HepG2 (cell line): ENCODE data around the gene RAB6A. TPM values are rescaled to one million over a fixed set of nuclear protein-coding genes. Genes with fewer than 3 reads are reported as not detected.

Experiments
- BATF2 ChIP-seq: sonication (generic); formaldehyde crosslinking; IDR thresholded peaks from 2 replicates; pipeline ENCODE4 v1.8.0; 2022; ENCODE audit warnings: mild to moderate bottlenecking, missing genetic modification reagents, moderate library complexity
- FOSL2 ChIP-seq: sonication (generic); formaldehyde crosslinking; IDR thresholded peaks from 2 replicates; pipeline ENCODE4 v1.4.0; 2020; ENCODE audit warnings: missing genetic modification reagents
- HDAC2 ChIP-seq: sonication (generic); formaldehyde crosslinking; IDR thresholded peaks from 2 replicates; pipeline ENCODE4 v1.4.0; 2020; ENCODE audit warnings: missing genetic modification reagents
- HNF4G ChIP-seq, 2 experiments: sonication (generic) in 1 of 2; formaldehyde crosslinking in 1 of 2; IDR thresholded peaks; 2 replicates each; pipeline versions ENCODE4 v1.4.0 to v1.6.1; 2011 to 2020; ENCODE audit warnings: borderline replicate concordance in 2 of 2, low read depth in 2 of 2, mild to moderate bottlenecking in 2 of 2, low read length in 1 of 2, missing genetic modification reagents in 1 of 2, moderate library complexity in 1 of 2
- KIAA2018 ChIP-seq: sonication (generic); formaldehyde crosslinking; IDR thresholded peaks from 2 replicates; pipeline ENCODE4 v1.5.0; 2020; ENCODE audit warnings: mild to moderate bottlenecking, missing genetic modification reagents, borderline replicate concordance
- MXI1 ChIP-seq: IDR thresholded peaks from 3 replicates; pipeline ENCODE4 v1.6.1; 2012; ENCODE audit warnings: low read depth, low read length, inconsistent platforms, borderline replicate concordance
- PHF21A ChIP-seq: sonication (generic); formaldehyde crosslinking; IDR thresholded peaks from 2 replicates; pipeline ENCODE4 v1.5.0; 2020; ENCODE audit warnings: mild to moderate bottlenecking, missing genetic modification reagents
- RARA ChIP-seq: IDR thresholded peaks from 2 replicates; pipeline ENCODE4 v1.6.1; 2016; ENCODE audit warnings: missing genetic modification reagents, missing compliant biosample characterization
- TEAD3 ChIP-seq: optimal IDR thresholded peaks from 2 replicates; pipeline ENCODE3; 2016; ENCODE audit warnings: borderline replicate concordance
- WIZ ChIP-seq: sonication (generic); formaldehyde crosslinking; IDR thresholded peaks from 2 replicates; pipeline ENCODE4 v1.5.1; 2020; ENCODE audit warnings: mild to moderate bottlenecking, missing genetic modification reagents
- ZNF574 ChIP-seq: sonication (generic); formaldehyde crosslinking; IDR thresholded peaks from 2 replicates; pipeline ENCODE4 v1.4.0; 2020; ENCODE audit warnings: missing genetic modification reagents
- ZNF703 ChIP-seq: sonication (generic); formaldehyde crosslinking; IDR thresholded peaks from 2 replicates; pipeline ENCODE4 v1.5.1; 2020; ENCODE audit warnings: missing genetic modification reagents, mild to moderate bottlenecking, moderate library complexity, borderline replicate concordance
- ZNF749 ChIP-seq: sonication (generic); formaldehyde crosslinking; IDR thresholded peaks from 2 replicates; pipeline ENCODE4 v1.8.0; 2022; ENCODE audit warnings: mild to moderate bottlenecking, missing genetic modification reagents, moderate library complexity, borderline replicate concordance
- polyA plus RNA-seq, 8 experiments: library from polyadenylated mRNA; depleted of rRNA in 3 of 8; stranded (reverse) in 7 of 8; unstranded in 1 of 8; fragments of >200 nt; fragmentation: Illumina TruSeq in 4 of 8; extraction: Trizol in 4 of 8; gene quantifications; 2 replicates each; pipeline versions ENCODE4 v1.2.1 to v1.2.3, GENCODE V29; 2011 to 2016; ENCODE audit warnings: low read depth in 4 of 8, missing spikeins in 1 of 8, mixed read lengths in 1 of 8; ENCODE audit not compliant: insufficient read depth in 1 of 8
- total RNA-seq, 5 experiments: library from RNA; depleted of rRNA; stranded (reverse); fragments of >200 nt; fragmentation: Illumina TruSeq; extraction: Trizol; gene quantifications; 2 replicates each; pipeline ENCODE4 v1.2.3, GENCODE V29; 2016; ENCODE audit warnings: low read depth in 1 of 5

The RAB6A gene
- total and polyA plus RNA-seq, 2 of the 13 experiments (the other 11 are each of a cell fraction or from before 2014, with no cell fraction given), result 74.3 to 121 TPM

GRCh38 chr11:73654482-73655021 is 106.3 kb downstream of the RAB6A start (continued):
- TF ChIP-seq KIAA2018 (CRISPR knock-in tag) (no peak), FOSL2 (CRISPR knock-in tag) (peak; percentile 51; the same call in 1 of the 2 replicates), HDAC2 (CRISPR knock-in tag) (peak; percentile 40; the same call in 1 of the 2 replicates), PHF21A (CRISPR knock-in tag) (0 out of 2 replicates have a peak, but pooled peaks have one; percentile 30), HNF4G (IDR thresholded peaks at IDR 0.05; ENCODE audit: borderline replicate concordance, low read depth, low read length) (peak; percentile 83), HNF4G (CRISPR knock-in tag; IDR thresholded peaks at IDR 0.05; ENCODE audit: borderline replicate concordance, low read depth) (no peak), MXI1 (peak; percentile 51; the same call in 1 of the 3 replicates), WIZ (0 out of 2 replicates have a peak, but pooled peaks have one; percentile 38), ZNF574 (CRISPR knock-in tag) (peak; percentile 21; the same call in 1 of the 2 replicates), ZNF749 (no peak), ZNF703 (CRISPR knock-in tag) (no peak), TEAD3 (CRISPR knock-in tag) (peak; percentile 57), RARA (CRISPR knock-in tag) (peak; percentile 48), BATF2 (CRISPR knock-in tag) (no peak)
